TTC549 (cell line): ENCODE measurements around the gene GPR157.
"Not testable (repeated sequence)": the region's sequence is repeated elsewhere in the genome, so short reads cannot be mapped to it uniquely, and the experiment has no call there.

Experiments used
- FAIRE-seq: peaks from 2 replicates; lab custom pipeline; 2012; peaks lifted over from hg19 to GRCh38; lab: Jason Lieb, UNC

GPR157 gene, protein sequence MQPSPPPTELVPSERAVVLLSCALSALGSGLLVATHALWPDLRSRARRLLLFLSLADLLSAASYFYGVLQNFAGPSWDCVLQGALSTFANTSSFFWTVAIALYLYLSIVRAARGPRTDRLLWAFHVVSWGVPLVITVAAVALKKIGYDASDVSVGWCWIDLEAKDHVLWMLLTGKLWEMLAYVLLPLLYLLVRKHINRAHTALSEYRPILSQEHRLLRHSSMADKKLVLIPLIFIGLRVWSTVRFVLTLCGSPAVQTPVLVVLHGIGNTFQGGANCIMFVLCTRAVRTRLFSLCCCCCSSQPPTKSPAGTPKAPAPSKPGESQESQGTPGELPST

GRCh38 chr1:9128520-9129265, at the start of gene GPR157:
Gene GPR157 (minus strand): TSS chr1:9129102. CDS start chr1:9129027, 75 bp downstream.
- no peak for FAIRE-seq

DNA sequence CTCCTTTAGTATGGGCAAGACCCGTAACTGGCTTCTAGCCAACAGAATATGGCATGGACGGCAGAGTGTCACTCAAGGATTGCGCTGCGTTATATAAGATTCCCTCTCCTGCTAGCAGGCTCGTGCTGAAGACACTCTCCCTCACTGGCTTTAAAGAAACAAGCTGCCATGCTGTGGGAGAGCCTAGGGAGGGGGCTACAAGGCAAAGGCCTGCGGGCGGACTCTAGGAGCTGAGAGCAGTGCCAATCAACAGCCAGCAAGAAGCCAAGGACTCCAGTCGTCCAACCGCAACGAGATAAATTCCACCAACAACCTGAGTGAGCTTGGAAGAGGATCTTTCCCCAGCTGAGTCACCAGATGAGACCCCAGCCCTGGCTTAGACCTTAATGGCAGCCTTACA, 45.9 kb upstream of the GPR157 start:
- no peak for FAIRE-seq

DNA sequence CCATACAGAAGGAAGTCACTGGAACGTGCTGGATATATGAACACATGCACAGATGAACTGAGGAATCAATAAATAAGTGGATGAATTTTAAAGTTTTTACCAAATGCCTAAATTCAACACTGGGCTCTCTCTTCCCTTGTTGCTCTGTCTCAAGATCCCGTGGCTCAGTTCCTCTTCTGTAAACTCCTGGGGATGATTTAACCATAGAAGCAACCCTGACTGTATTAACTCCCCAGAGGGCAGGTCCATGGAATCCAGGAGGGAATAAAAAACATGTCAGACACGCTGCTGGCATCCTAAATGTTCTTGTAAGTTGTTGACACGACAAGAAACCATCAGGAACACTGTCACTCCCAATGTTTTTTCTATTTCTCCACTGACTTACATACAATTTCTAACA, 45.3 kb upstream of the GPR157 start:
- no peak for FAIRE-seq

DNA sequence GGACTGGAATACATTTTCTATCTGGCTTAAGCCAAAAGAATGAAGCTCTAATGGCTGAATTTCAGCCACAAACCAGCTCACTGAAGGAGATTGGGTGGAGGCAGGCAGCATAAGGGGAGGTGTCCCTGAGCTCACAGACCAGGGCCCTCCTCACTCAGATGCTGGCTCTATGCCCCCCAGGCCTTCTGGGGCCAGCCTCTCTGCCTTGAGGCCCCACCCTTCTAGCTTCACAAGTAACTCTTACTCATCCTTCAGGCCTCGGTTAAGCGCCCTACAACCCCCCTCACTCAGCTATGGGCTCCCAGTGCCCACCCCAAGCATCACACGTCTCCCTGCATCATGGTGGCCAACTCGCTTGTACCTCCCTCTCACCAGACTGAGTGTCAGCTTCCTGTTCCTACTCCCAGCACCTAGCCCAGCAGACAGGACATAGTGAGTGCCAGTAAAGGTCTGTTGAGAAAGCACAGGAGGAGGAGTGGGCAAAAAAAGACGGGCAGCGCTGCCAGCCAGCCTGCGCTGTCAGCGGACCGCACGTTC, 40.8 kb upstream of the GPR157 start:
- no peak for FAIRE-seq

DNA sequence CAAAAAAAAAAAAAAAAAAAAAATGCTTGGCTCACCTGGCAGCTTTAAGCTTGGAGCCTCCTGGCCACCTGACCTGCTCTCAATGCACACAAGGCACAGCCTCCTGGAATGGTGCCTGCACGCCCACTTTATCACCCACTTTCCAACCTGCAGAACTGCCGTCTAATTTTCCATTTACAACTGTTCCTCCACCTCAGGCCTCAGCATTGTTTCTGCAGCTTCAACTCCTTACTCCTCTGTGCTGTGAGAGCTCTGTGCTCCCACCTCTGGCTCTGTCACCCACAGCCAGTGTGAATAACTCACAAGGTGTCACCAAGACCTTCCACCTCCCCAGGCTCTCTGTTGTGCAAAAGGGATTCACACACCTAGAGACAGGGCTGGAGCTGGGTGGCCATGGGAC, 38.7 kb upstream of the GPR157 start:
- no peak for FAIRE-seq

DNA sequence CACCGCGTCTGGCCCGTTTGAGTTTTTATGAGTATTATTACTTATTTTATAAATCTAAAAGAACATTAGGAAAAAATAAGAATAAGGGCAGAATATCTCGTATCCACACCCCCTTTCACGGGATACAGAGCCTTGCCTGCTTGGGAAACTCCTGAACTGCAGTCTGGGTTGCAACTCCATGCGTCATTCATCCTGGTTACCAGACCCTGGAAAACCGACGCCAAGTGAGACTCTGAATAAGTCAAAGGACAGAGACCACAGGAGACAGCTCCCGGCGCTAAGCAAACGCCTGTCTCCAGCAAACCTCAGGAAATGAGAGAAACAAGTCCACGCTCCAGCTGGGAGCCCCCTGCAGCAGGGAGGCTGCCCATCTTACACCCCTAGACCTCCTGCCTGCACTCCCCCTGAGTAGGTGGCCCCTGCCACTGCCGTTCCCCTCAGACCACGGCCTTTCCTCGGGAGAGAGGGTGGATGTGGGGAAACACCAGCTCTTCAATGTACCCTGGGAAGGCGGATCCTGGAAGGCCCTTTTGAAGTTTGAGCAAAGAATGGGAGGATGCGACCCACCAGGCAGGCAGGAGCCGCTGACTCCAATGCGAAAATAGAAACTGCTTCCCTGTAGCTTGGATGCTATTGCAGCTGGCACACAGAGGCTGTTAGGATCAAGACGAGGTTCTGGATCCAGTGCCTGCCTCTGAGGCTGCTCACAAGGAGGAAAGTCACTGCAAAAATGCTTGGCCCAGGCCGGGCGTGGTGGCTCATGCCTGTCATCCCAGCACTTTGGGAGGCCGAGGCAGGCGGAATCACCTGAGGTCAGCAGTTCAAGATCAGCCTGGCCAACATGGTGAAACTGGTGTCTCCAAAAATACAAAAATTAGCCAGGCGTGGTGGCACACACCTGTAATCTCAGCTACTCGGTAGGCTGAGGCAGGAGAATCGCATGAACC, 37.7 kb upstream of the GPR157 start:
- no peak for FAIRE-seq

DNA sequence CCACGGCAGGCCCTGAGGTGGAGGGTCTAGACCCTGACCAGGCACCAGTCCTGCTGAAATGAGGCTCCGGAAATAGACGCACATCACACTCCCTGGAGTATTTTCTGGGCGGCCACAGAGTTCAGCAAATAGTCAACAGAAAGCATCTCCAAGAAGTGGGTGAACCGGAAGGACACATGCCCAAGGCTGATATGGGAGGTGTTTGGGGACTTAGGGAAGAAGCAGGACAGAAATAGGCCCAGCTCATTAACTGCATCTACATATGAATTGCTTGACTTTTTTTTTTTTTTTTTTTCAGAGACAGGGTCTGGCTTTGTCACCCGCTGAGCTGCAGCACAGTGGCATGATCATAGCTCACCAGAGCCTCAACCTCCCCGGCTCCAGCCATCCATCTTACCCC, 36.5 kb upstream of the GPR157 start:
- no peak for FAIRE-seq

GRCh38 chr1:9164919-9165318, 36.0 kb upstream of the GPR157 start:
- FAIRE-seq: no peak

GRCh38 chr1:9164532-9164900, 35.6 kb upstream of the GPR157 start:
- FAIRE-seq: no peak

- no peak for FAIRE-seq
These were observed 33.1 kb upstream of the GPR157 start for GRCh38 chr1:9161963-9162362.

DNA sequence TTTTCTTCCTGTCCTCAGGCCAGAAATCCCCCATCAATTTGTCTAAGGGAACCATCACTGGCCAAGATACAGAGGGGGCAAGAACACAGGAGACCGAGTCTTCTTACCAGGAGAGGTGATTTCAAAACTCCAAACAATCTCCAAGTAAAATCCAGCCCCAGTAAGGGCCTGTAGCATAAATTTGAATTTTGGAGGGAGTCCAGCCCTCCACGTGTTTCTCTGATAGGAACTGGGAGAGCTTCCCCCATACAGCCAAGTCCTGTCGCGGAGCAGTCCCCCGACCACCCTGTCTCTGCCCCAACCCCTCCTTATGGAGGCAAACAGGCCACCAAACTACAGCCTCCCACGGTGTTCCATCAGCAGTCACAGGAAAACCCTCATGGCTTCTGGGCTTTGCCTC, 32.4 kb upstream of the GPR157 start:
- FAIRE-seq: no peak

GRCh38 chr1:9160079-9160717, 31.3 kb upstream of the GPR157 start:
- no peak for FAIRE-seq

GRCh38 chr1:9155879-9156278, 27.0 kb upstream of the GPR157 start:
- no peak for FAIRE-seq

- not testable (repeated sequence) for FAIRE-seq
These were observed 26.5 kb upstream of the GPR157 start for GRCh38 chr1:9155405-9155804.

DNA sequence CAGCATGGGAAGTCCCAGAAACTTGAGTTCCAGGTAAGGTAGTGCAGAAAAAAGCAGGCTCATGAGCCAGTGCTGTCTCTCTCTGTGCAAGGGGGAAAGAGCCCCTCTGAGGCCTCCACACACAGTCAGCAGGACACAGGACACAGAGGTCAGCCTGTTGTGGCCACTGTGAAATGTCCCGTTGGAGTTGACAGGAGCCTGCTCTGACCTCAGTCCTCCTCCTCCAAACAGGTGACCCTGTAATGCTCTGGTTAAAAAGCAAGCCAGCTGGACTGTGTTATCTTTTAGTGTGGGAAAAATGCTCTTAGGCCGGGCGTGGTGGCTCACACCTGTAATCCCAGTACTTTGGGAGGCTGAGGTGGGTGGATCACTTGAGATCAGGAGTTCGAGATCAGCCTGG, 24.2 kb upstream of the GPR157 start:
- FAIRE-seq: no peak

- no peak for FAIRE-seq
These were observed 23.6 kb upstream of the GPR157 start for GRCh38 chr1:9152535-9152934.

DNA sequence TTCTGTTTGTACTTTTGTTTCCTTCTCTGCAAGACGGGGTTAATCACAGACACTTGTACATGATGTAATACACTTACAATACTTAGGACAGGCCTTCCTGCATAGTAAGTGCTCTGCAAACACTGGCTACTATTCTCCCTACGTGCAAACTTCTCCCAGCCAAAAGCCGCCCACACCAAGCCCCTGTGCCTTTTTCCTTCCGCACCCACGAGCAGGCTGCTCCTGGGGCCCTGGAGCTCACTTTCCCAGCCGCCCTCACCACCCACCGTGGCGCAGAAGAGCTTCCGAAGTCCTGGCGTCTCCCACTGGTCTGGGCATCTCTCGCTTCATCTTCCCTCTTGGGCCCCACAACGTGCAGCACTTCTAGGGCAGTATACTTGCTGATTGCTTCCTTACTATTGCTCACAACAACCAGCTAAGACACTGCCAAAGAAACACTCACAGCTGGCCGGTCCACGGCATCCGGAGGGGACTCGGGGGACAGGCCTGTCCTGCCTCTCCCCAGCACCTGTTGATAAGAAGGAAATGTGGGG, 22.5 kb upstream of the GPR157 start:
- FAIRE-seq: no peak

DNA sequence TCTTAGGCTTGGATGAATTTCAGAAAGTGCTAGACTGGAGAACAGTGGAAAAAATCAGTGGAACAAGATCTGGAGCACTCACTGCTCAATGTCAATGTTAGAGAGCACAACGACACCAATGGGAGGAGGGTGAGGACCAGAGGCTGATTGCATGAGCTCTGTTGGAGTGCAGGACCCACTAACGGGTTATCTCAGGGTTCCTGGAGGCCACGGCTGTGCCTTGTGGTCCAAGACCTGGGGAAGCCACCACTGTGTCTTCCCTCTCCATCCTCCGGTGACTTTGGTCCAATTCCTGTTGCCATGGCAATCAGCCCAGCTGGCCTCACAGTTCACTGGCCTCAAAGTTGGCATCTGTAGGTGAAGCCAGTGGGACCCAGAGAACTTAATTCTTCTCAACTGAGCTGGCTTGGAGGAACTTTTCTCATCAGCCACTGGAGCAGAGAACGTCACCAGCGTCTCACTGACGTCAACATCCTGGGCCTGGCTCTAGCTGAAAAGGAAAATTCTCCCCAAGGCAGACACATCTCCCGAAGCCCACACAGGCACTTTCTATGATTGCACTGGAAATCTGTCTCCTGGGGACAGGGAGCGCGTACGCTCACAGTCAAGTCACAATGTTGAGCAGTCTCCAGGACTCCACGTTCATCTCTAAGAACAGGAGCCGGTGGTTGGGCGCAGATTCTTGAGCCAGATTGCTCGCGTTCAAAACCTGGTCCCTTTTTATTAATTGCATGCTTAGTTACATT, 21.9 kb upstream of the GPR157 start:
- FAIRE-seq: no peak

- no peak for FAIRE-seq
These were observed 21.1 kb upstream of the GPR157 start for GRCh38 chr1:9149837-9150581.

- FAIRE-seq: no peak
These were observed 20.2 kb upstream of the GPR157 start for GRCh38 chr1:9149151-9149550.
